ENCODE results near the gene CCT8.

CCT8 gene

GRCh38 chr21:29064850-29065481, 8.5 kb downstream of the CCT8 start:
- no peak for TF ChIP-seq CTCF (IDR thresholded peaks at IDR 0.05; ENCODE audit: low read length, missing control alignments)
- H3K4me3 ChIP-seq (replicated peaks; ENCODE audit: low read depth, low read length) = no peak overlapping the region
- no peak for DNase-seq (ENCODE audit: low read depth)

GRCh38 chr21:29056538-29057050, 16.9 kb downstream of the CCT8 start:
- H3K4me3 ChIP-seq (replicated peaks; ENCODE audit: low read depth, low read length) = no peak overlapping the region
- no peak for DNase-seq (ENCODE audit: low read depth)
- TF ChIP-seq CTCF (IDR thresholded peaks at IDR 0.05; ENCODE audit: low read length, missing control alignments) = no peak

GRCh38 chr21:29056005-29056404, 17.4 kb downstream of the CCT8 start:
- no peak for DNase-seq (ENCODE audit: low read depth)
- no peak overlapping the region for H3K4me3 ChIP-seq (replicated peaks; ENCODE audit: low read depth, low read length)
- TF ChIP-seq CTCF (IDR thresholded peaks at IDR 0.05; ENCODE audit: low read length, missing control alignments) = no peak

GRCh38 chr21:29055080-29055479, 18.4 kb downstream of the CCT8 start:
- no peak overlapping the region for H3K4me3 ChIP-seq (replicated peaks; ENCODE audit: low read depth, low read length)
- DNase-seq (ENCODE audit: low read depth) = no peak
- TF ChIP-seq CTCF (IDR thresholded peaks at IDR 0.05; ENCODE audit: low read length, missing control alignments) = no peak

- DNase-seq (ENCODE audit: low read depth) = no peak
- no peak overlapping the region for H3K4me3 ChIP-seq (replicated peaks; ENCODE audit: low read depth, low read length)
- TF ChIP-seq CTCF (IDR thresholded peaks at IDR 0.05; ENCODE audit: low read length, missing control alignments) = no peak
These were observed 19.8 kb downstream of the CCT8 start for GRCh38 chr21:29053656-29054055.

GRCh38 chr21:29053011-29053553, 20.4 kb downstream of the CCT8 start:
- TF ChIP-seq CTCF (IDR thresholded peaks at IDR 0.05; ENCODE audit: low read length, missing control alignments) = no peak
- no peak overlapping the region for H3K4me3 ChIP-seq (replicated peaks; ENCODE audit: low read depth, low read length)
- no peak for DNase-seq (ENCODE audit: low read depth)

- no peak overlapping the region for H3K4me3 ChIP-seq (replicated peaks; ENCODE audit: low read depth, low read length)
- DNase-seq (ENCODE audit: low read depth) = no peak
- TF ChIP-seq CTCF (IDR thresholded peaks at IDR 0.05; ENCODE audit: low read length, missing control alignments) = no peak
These were observed 21.2 kb downstream of the CCT8 start for GRCh38 chr21:29052224-29052623.
